GM12801 (cell line): ENCODE results near the gene PRR16.

ENCODE experiments used
- CTCF ChIP-seq: IDR thresholded peaks from one replicate; pipeline ENCODE4 v1.5.1; 2011; ENCODE audit warnings: control low read depth; ENCODE audit not compliant: insufficient read length; ENCODE audit errors: extremely low read depth

PRR16 gene

GRCh38 chr5:120538644-120539043 is 74.5 kb downstream of the PRR16 start:
- no peak for TF ChIP-seq CTCF

GRCh38 chr5:120539471-120539870 is 75.4 kb downstream of the PRR16 start:
- TF ChIP-seq CTCF = no peak

- TF ChIP-seq CTCF = no peak
Measured at GRCh38 chr5:120540097-120540496, 76.0 kb downstream of the PRR16 start.

- no peak for TF ChIP-seq CTCF
Measured at GRCh38 chr5:120544043-120544442, 79.9 kb downstream of the PRR16 start.

- no peak for TF ChIP-seq CTCF
Measured at GRCh38 chr5:120545007-120545406, 80.9 kb downstream of the PRR16 start.

GRCh38 chr5:120545951-120546350 is 81.9 kb downstream of the PRR16 start:
- TF ChIP-seq CTCF = no peak

- TF ChIP-seq CTCF = no peak
Measured at GRCh38 chr5:120546922-120547321, 82.8 kb downstream of the PRR16 start.

GRCh38 chr5:120550358-120550757 is 86.3 kb downstream of the PRR16 start:
- no peak for TF ChIP-seq CTCF
